Muscle of leg (tissue), 11 donors: ENCODE measurements around the gene WDR86. TPM values are rescaled to one million over a fixed set of nuclear protein-coding genes. Genes with fewer than 3 reads are reported as not detected.
A peak's percentile ranks its signal among the peaks of the same experiment; 100 is the strongest.

Source experiments
- DNase-seq: peaks from one replicate; pipeline ENCODE4 v3.0.0; 2013
- H3K27ac ChIP-seq: one replicate; pipeline ENCODE4 v1.5.1; 2013; ENCODE audit warnings: mild to moderate bottlenecking, low read length, control low read depth
- H3K27me3 ChIP-seq: one replicate; pipeline ENCODE4 v1.6.1; 2013; ENCODE audit warnings: low read length; ENCODE audit not compliant: control insufficient read depth, insufficient read depth
- H3K36me3 ChIP-seq: one replicate; pipeline ENCODE4 v1.6.1; 2013; ENCODE audit warnings: low read length; ENCODE audit not compliant: control insufficient read depth, insufficient read depth
- H3K4me1 ChIP-seq: one replicate; pipeline ENCODE4 v1.6.1; 2013; ENCODE audit warnings: low read length; ENCODE audit not compliant: control insufficient read depth, insufficient read depth
- H3K4me3 ChIP-seq: one replicate; pipeline ENCODE4 v1.5.1; 2013; ENCODE audit warnings: low read length, control low read depth
- H3K9me3 ChIP-seq: replicated peaks from 2 replicates; pipeline ENCODE4 v1.6.1; 2013; ENCODE audit warnings: low read depth, low read length; ENCODE audit not compliant: control insufficient read depth
- WGBS: methylation state at CpG from one replicate; pipeline ENCODE4 v1.1.5; 2013; ENCODE audit warnings: missing lambda C conversion rate; ENCODE audit not compliant: insufficient coverage; 5-methylcytosine and 5-hydroxymethylcytosine counted together
- polyA plus RNA-seq, 8 donors: library from polyadenylated mRNA; unstranded; fragments of 120-200 nt; gene quantifications; one replicate each; pipeline versions ENCODE4 v1.2.1 to v1.2.3, GENCODE V29; 2013; ENCODE audit warnings: inconsistent platforms in 1 of 8, low replicate concordance in 1 of 8; ENCODE audit not compliant: insufficient read length in 8 of 8, insufficient read depth in 1 of 8
- total RNA-seq: library from RNA; stranded (reverse); fragments of 120-200 nt; gene quantifications from one replicate; pipeline ENCODE4 v1.2.4, GENCODE V29; 2013

WDR86 gene
- total and polyA plus RNA-seq, 9 donors, result 2.8 to 11.0 (median 5.3) TPM

DNA sequence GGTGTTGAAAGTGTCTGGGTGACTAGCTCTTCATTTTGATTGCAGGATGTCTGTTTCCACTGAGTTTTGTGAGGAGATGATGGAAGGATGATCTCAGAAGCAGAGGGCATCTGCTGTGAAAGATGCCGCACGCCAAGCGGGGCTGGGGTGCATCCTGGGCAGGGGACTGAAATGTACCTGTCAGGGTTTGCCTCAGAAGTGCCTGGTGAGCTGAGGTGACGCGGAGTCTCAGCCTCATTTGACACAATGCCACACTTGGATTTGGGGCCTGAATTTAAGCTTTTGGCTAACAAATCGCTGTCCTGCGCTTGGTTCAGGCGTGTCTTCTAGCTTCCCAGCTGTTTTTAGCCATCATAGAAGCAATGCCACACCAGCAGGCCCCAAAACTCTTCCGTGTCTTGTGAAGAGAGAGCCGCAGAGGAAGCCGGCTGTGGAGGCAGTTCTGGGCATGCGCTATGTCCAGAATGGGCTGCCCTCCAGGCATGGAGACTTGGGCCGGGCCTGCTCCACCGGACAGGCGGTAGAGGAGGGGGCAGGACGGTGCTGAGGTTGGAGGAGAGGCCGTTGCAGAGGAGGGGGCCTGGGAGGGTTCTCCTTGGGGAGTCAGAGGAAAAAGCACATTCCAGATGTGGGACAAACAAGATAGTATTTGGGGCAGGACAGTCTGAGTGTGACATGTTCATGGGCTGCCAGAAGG, 31.2 kb downstream of the WDR86 start:
- Histone ChIP-seq H3K36me3 (peaks cover 36% of the 10 kb centered on the region), H3K27me3 (peaks cover 29% of the 10 kb centered on the region), H3K9me3 (no peaks in the 10 kb centered on the region), H3K4me3 (no peak overlapping the region), H3K4me1 (peaks cover 17% of the 10 kb centered on the region), H3K27ac (no peak overlapping the region)
- peak; percentile 70 for DNase-seq
- WGBS, result 63% methylated on average over 17 of the region's 17 CpGs

DNA sequence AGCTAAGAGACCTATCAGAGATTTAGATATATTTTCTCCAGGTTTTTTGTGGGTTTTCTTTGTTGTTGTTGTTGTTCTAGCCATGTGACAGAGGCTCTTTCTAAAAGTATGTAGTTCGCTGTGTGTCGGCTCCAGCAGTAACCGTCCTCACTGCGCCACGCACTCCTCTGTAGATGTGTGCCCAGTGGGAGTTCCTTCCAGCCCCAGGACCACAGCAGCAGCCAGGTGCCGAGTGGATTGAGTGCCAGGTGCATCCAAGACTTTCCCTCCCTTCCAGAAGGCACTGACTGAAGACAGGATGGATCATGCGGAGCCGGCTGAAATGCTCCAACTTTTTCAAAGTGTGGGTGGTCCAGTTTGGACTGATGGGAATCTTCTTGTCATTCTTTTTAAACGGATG, 31.8 kb downstream of the WDR86 start:
- H3K36me3 ChIP-seq, result peaks cover 37% of the 10 kb centered on the region
- H3K27ac ChIP-seq, result no peak overlapping the region
- peaks cover 25% of the 10 kb centered on the region for H3K27me3 ChIP-seq
- 71% methylated on average over 5 of the region's 9 CpGs for WGBS
- no peak for DNase-seq
- peaks cover 17% of the 10 kb centered on the region for H3K4me1 ChIP-seq
- no peaks in the 10 kb centered on the region for H3K9me3 ChIP-seq
- no peak overlapping the region for H3K4me3 ChIP-seq

DNA sequence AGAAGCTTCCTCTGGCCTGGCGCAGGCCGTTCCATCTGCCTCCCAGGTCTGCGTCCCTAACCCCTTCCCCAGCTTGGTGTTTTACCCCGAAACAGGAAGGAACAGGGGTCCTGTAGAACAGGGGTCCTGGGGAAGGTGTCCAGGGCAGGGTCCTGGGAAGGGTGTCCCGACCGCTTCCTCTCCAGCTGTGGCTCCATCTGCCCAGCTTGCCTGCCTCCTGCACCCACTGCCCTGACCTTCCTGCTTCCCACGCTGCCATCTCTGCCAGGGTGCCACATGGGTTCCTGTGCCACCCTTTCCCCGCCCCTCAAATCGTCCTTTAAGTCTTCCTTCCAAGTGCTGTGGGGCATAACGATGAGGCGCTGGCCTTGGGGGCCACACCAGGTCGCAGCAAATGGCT, 32.4 kb downstream of the WDR86 start:
- peaks cover 38% of the 10 kb centered on the region for H3K36me3 ChIP-seq

GRCh38 chr7:151376218-151376902, 33.5 kb downstream of the WDR86 start:
- 93% methylated on average over 33 of the region's 33 CpGs for WGBS
- H3K27ac ChIP-seq, result no peak overlapping the region

More for the DNA sequence above, 32.4 kb downstream of the WDR86 start:
- peaks cover 19% of the 10 kb centered on the region for H3K27me3 ChIP-seq
- 87% methylated on average over 8 of the region's 12 CpGs for WGBS
- H3K27ac ChIP-seq, result no peak overlapping the region
- DNase-seq, result no peak
- H3K9me3 ChIP-seq, result no peaks in the 10 kb centered on the region
- peaks cover 17% of the 10 kb centered on the region for H3K4me1 ChIP-seq
- no peak overlapping the region for H3K4me3 ChIP-seq

GRCh38 chr7:151375530-151376217, 34.2 kb downstream of the WDR86 start:
- Histone ChIP-seq H3K9me3 (no peaks in the 10 kb centered on the region), H3K4me3 (no peak overlapping the region), H3K27ac (no peak overlapping the region), H3K27me3 (peaks cover 4% of the 10 kb centered on the region), H3K36me3 (peaks cover 48% of the 10 kb centered on the region), H3K4me1 (peaks cover 3% of the 10 kb centered on the region)
- no peak for DNase-seq
- WGBS, result 78% methylated on average over 7 of the region's 10 CpGs

More at GRCh38 chr7:151376218-151376902, 33.5 kb downstream of the WDR86 start:
- Histone ChIP-seq H3K4me1 (peaks cover 10% of the 10 kb centered on the region), H3K36me3 (peaks cover 43% of the 10 kb centered on the region), H3K9me3 (no peaks in the 10 kb centered on the region), H3K27me3 (peaks cover 11% of the 10 kb centered on the region), H3K4me3 (no peak overlapping the region)
- no peak for DNase-seq

GRCh38 chr7:151374726-151375125, 35.1 kb downstream of the WDR86 start:
- Histone ChIP-seq H3K4me1 (peaks cover 3% of the 10 kb centered on the region), H3K36me3 (peaks cover 53% of the 10 kb centered on the region), H3K27ac (no peak overlapping the region), H3K4me3 (no peak overlapping the region), H3K9me3 (no peaks in the 10 kb centered on the region), H3K27me3 (no peaks in the 10 kb centered on the region)
- no peak for DNase-seq
- 71% methylated on average over 7 of the region's 15 CpGs for WGBS

DNA sequence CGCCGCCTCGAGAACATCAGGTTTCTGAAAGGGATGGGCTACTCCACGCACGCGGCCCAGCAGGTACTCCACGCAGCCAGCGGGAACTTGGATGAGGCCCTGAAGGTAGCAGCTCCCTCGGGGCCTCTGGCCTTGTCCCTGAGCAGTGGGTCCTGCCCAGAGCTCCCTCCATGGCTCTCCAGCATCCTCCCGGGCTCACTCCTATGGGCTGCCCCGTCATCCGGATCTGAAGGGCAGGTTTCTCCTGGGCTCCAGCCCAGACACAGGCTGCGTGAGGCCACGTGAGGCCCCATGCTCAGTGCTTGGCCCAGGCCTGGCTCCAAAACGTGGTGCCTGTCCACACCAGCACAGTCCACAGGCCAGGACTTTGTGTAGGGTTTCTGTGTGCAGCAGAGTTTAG, 35.7 kb downstream of the WDR86 start:
- H3K27me3 ChIP-seq, result no peaks in the 10 kb centered on the region
- no peak overlapping the region for H3K27ac ChIP-seq
- peaks cover 56% of the 10 kb centered on the region for H3K36me3 ChIP-seq
- WGBS, result 83% methylated on average over 15 of the region's 15 CpGs
- H3K4me1 ChIP-seq, result peaks cover 3% of the 10 kb centered on the region
- H3K9me3 ChIP-seq, result no peaks in the 10 kb centered on the region
- no peak for DNase-seq
- no peak overlapping the region for H3K4me3 ChIP-seq

- no peaks in the 10 kb centered on the region for H3K27me3 ChIP-seq
- no peak overlapping the region for H3K27ac ChIP-seq
- H3K36me3 ChIP-seq, result peaks cover 58% of the 10 kb centered on the region
- H3K9me3 ChIP-seq, result no peaks in the 10 kb centered on the region
- 83% methylated on average over 1 of the region's 13 CpGs for WGBS
- no peak overlapping the region for H3K4me3 ChIP-seq
- peaks cover under 1% of the 10 kb centered on the region for H3K4me1 ChIP-seq
- DNase-seq, result no peak
Observed at GRCh38 chr7:151373599-151373998, 36.2 kb downstream of the WDR86 start.

- 78% methylated on average over 10 of the region's 10 CpGs for WGBS
- H3K4me3 ChIP-seq, result no peak overlapping the region
- no peak for DNase-seq
- H3K27me3 ChIP-seq, result no peaks in the 10 kb centered on the region
- H3K36me3 ChIP-seq, result peaks cover 55% of the 10 kb centered on the region
- H3K27ac ChIP-seq, result no peak overlapping the region
- peaks cover 3% of the 10 kb centered on the region for H3K4me1 ChIP-seq
- H3K9me3 ChIP-seq, result no peaks in the 10 kb centered on the region
Observed at GRCh38 chr7:151372612-151373265, 37.1 kb downstream of the WDR86 start.

- Histone ChIP-seq H3K27me3 (no peaks in the 10 kb centered on the region), H3K27ac (no peak overlapping the region), H3K9me3 (no peaks in the 10 kb centered on the region), H3K36me3 (peaks cover 44% of the 10 kb centered on the region), H3K4me1 (peaks cover 14% of the 10 kb centered on the region), H3K4me3 (no peak overlapping the region)
- DNase-seq, result no peak
- WGBS, result no CpG with 5 or more reads among the region's 2 CpGs
Observed at GRCh38 chr7:151371266-151371665, 38.6 kb downstream of the WDR86 start.
